Fibroblast of skin of left quadriceps (primary cell): ENCODE results near the gene MTFR1L.
A peak's percentile ranks its signal among the peaks of the same experiment; 100 is the strongest.

ENCODE experiments used
- DNase-seq, 2 experiments: peaks; one replicate each; pipeline ENCODE4 v3.0.0-alpha.2; 2013; ENCODE audit warnings: low read depth in 2 of 2

Gene MTFR1L

GRCh38 chr1:25790472-25790871, 29.3 kb upstream of the MTFR1L start:
- DNase-seq, result no peak

GRCh38 chr1:25792115-25792514, 27.6 kb upstream of the MTFR1L start:
- DNase-seq, result no peak

- DNase-seq, result no peak
Measured at GRCh38 chr1:25793585-25794170, 26.1 kb upstream of the MTFR1L start.

GRCh38 chr1:25794325-25794724, 25.4 kb upstream of the MTFR1L start:
- DNase-seq, result no peak

- no peak for DNase-seq
Measured at GRCh38 chr1:25795211-25795610, 24.5 kb upstream of the MTFR1L start.

GRCh38 chr1:25795946-25796810, 23.6 kb upstream of the MTFR1L start:
- DNase-seq, result no peak

- DNase-seq, result peak; percentile 44 to 52
Measured at GRCh38 chr1:25796811-25797458, 22.8 kb upstream of the MTFR1L start.

GRCh38 chr1:25797939-25798338, 21.8 kb upstream of the MTFR1L start:
- no peak for DNase-seq

- DNase-seq, result no peak
Measured at GRCh38 chr1:25798666-25799351, 20.9 kb upstream of the MTFR1L start.

GRCh38 chr1:25799352-25799934, 20.3 kb upstream of the MTFR1L start:
- no peak for DNase-seq

GRCh38 chr1:25799935-25800702, 19.6 kb upstream of the MTFR1L start, which contains the start of gene SELENON:
Gene SELENON (plus strand): TSS chr1:25800193. CDS start chr1:25800231, 38 bp downstream.
- DNase-seq, result no peak

- no peak for DNase-seq
Measured at GRCh38 chr1:25800703-25801377, 18.9 kb upstream of the MTFR1L start.

- DNase-seq, result no peak
Measured at GRCh38 chr1:25802915-25803314, 16.8 kb upstream of the MTFR1L start.

- DNase-seq, result no peak
Measured at GRCh38 chr1:25803368-25803767, 16.4 kb upstream of the MTFR1L start.

- DNase-seq, result no peak
Measured at GRCh38 chr1:25804244-25804963, 15.3 kb upstream of the MTFR1L start.

GRCh38 chr1:25804964-25805862, 14.5 kb upstream of the MTFR1L start:
- DNase-seq, result no peak

- DNase-seq, result no peak
Measured at GRCh38 chr1:25805863-25806225, 13.9 kb upstream of the MTFR1L start.

GRCh38 chr1:25806418-25806817, 13.3 kb upstream of the MTFR1L start:
- DNase-seq, result no peak
